H1 (cell line): ENCODE data around the gene RERE. TPM values are rescaled to one million over a fixed set of nuclear protein-coding genes. Genes with fewer than 3 reads are reported as not detected.

Source experiments
- CTCF ChIA-PET: fragments of 300-600 bp; sonication (Branson Sonifier 250); formaldehyde crosslinking; loops from one replicate; lab custom pipeline; 2021; ENCODE audit not compliant: partially characterized antibody; lab: Charles Lee
- POLR2A ChIA-PET: fragments of 300-600 bp; sonication (Branson Sonifier 250); formaldehyde crosslinking; loops from one replicate; lab custom pipeline; 2021; ENCODE audit warnings: inconsistent platforms; ENCODE audit not compliant: partially characterized antibody; lab: Charles Lee
- DNase-seq, 2 experiments: peaks; one replicate each; pipeline versions ENCODE4 v3.0.0 to v3.0.0-alpha.2; 2010 to 2022; ENCODE audit warnings: low spot score in 2 of 2, low read depth in 1 of 2, mixed read lengths in 1 of 2
- FAIRE-seq: peaks from 2 replicates; lab custom pipeline; 2011; peaks lifted over from hg19 to GRCh38; lab: Jason Lieb, UNC
- H2AFZ ChIP-seq: 2 replicates; pipeline ENCODE4 v1.8.1; 2012; ENCODE audit warnings: low read length, inconsistent platforms
- H2AK5ac ChIP-seq: 2 replicates; pipeline ENCODE4 v1.6.1; 2013; ENCODE audit warnings: low read depth, low read length
- H2BK120ac ChIP-seq: replicated peaks from 2 replicates; pipeline ENCODE3; 2013; ENCODE audit warnings: low read depth, low read length, inconsistent platforms
- H2BK12ac ChIP-seq: 2 replicates; pipeline ENCODE4 v1.6.1; 2013; ENCODE audit warnings: low read depth, low read length
- H2BK15ac ChIP-seq: 2 replicates; pipeline ENCODE4 v1.6.1; 2013; ENCODE audit warnings: low read length
- H2BK20ac ChIP-seq: 2 replicates; pipeline ENCODE4 v1.6.1; 2013; ENCODE audit warnings: low read length
- H2BK5ac ChIP-seq: 2 replicates; pipeline ENCODE4 v1.6.1; 2013; ENCODE audit warnings: low read depth, low read length
- H3K14ac ChIP-seq: 2 replicates; pipeline ENCODE4 v1.6.1; 2013; ENCODE audit warnings: inconsistent platforms; ENCODE audit not compliant: insufficient read length
- H3K18ac ChIP-seq: 2 replicates; pipeline ENCODE4 v1.6.1; 2013; ENCODE audit warnings: low read length; ENCODE audit errors: extremely low read depth
- H3K23ac ChIP-seq: 2 replicates; pipeline ENCODE4 v1.6.1; 2013; ENCODE audit warnings: inconsistent platforms; ENCODE audit not compliant: insufficient read length
- H3K23me2 ChIP-seq: 2 replicates; pipeline ENCODE4 v1.6.1; 2013; ENCODE audit warnings: low read depth, low read length
- H3K27ac ChIP-seq: 2 replicates; pipeline ENCODE4 v1.6.1; 2011; ENCODE audit warnings: low read depth, low read length, inconsistent platforms
- H3K27me3 ChIP-seq, 4 experiments: replicated peaks in 1 of 4; 1 replicate in 1 of 4; 2 replicates in 3 of 4; pipeline versions ENCODE4 v1.6.1 to v1.8.1; 2011 to 2013; ENCODE audit warnings: low read length in 3 of 4, mild to moderate bottlenecking in 3 of 4, inconsistent platforms in 2 of 4, mixed read lengths in 2 of 4, moderate library complexity in 1 of 4; ENCODE audit not compliant: control insufficient read depth in 3 of 4, insufficient read depth in 3 of 4; ENCODE audit errors: extremely low read depth in 1 of 4
- H3K36me3 ChIP-seq, 4 experiments: 2 replicates each; pipeline versions ENCODE4 v1.6.1 to v1.8.1; 2011 to 2013; ENCODE audit warnings: mild to moderate bottlenecking in 4 of 4, low read length in 3 of 4, moderate library complexity in 2 of 4, control low read depth in 1 of 4, inconsistent platforms in 1 of 4; ENCODE audit not compliant: insufficient read depth in 4 of 4, control insufficient read depth in 2 of 4
- H3K4ac ChIP-seq: replicated peaks from 2 replicates; pipeline ENCODE3; 2013; ENCODE audit warnings: low read length, low read depth, mixed read lengths, inconsistent platforms; ENCODE audit not compliant: insufficient read length
- H3K4me1 ChIP-seq, 4 experiments: replicated peaks in 1 of 4; 1 replicate in 1 of 4; 2 replicates in 3 of 4; pipeline versions ENCODE4 v1.6.1 to v1.8.1; 2011 to 2013; ENCODE audit warnings: low read length in 3 of 4, inconsistent platforms in 2 of 4, mixed read lengths in 1 of 4; ENCODE audit not compliant: insufficient read depth in 4 of 4, control insufficient read depth in 3 of 4
- H3K4me2 ChIP-seq, 2 experiments: 2 replicates each; pipeline versions ENCODE4 v1.6.1 to v1.8.1; 2011 to 2013; ENCODE audit warnings: low read depth in 2 of 2, low read length in 2 of 2, control low read depth in 1 of 2, inconsistent platforms in 1 of 2, mild to moderate bottlenecking in 1 of 2; ENCODE audit not compliant: insufficient read depth in 1 of 2
- H3K4me3 ChIP-seq, 4 experiments: fragments of 200-600, 300-600 bp in 1 of 4; sonication (generic), shearing (Covaris generic), sonication (Bioruptor Twin) in 1 of 4; 2 replicates each; pipeline versions ENCODE4 v1.5.1 to v1.8.1; 2011 to 2016; ENCODE audit warnings: low read length in 4 of 4, low read depth in 3 of 4, control low read depth in 2 of 4, inconsistent platforms in 2 of 4, mild to moderate bottlenecking in 2 of 4, mixed read lengths in 1 of 4, moderate library complexity in 1 of 4; ENCODE audit not compliant: insufficient read depth in 2 of 4; ENCODE audit errors: extremely low read depth in 1 of 4
- H3K56ac ChIP-seq: replicated peaks from 2 replicates; pipeline ENCODE3; 2013; ENCODE audit warnings: low read depth, mild to moderate bottlenecking, mixed read lengths, low read length, inconsistent platforms; ENCODE audit not compliant: insufficient read length
- H3K79me1 ChIP-seq: 2 replicates; pipeline ENCODE4 v1.6.1; 2013; ENCODE audit warnings: low read depth, low read length, control low read depth
- H3K79me2 ChIP-seq, 2 experiments: 2 replicates each; pipeline versions ENCODE4 v1.6.1 to v1.8.1; 2012 to 2013; ENCODE audit warnings: low read length in 2 of 2, mild to moderate bottlenecking in 2 of 2, inconsistent platforms in 1 of 2; ENCODE audit not compliant: insufficient read depth in 2 of 2, control insufficient read depth in 1 of 2
- H3K9ac ChIP-seq, 4 experiments: replicated peaks in 1 of 4; 1 replicate in 1 of 4; 2 replicates in 3 of 4; pipeline versions ENCODE4 v1.6.1 to v1.8.1; 2011 to 2013; ENCODE audit warnings: low read depth in 3 of 4, low read length in 3 of 4, control low read depth in 2 of 4, mild to moderate bottlenecking in 2 of 4, moderate library complexity in 2 of 4, inconsistent platforms in 1 of 4; ENCODE audit errors: extremely low read depth in 1 of 4
- H3K9me3 ChIP-seq, 2 experiments: 2 replicates each; pipeline versions ENCODE4 v1.6.1 to v1.8.1; 2012 to 2013; ENCODE audit warnings: mild to moderate bottlenecking in 2 of 2, moderate library complexity in 2 of 2, control low read depth in 1 of 2, inconsistent platforms in 1 of 2, low read depth in 1 of 2, low read length in 1 of 2, mixed read lengths in 1 of 2; ENCODE audit not compliant: insufficient read depth in 2 of 2
- H4K20me1 ChIP-seq, 2 experiments: replicated peaks in 1 of 2; 2 replicates each; pipeline versions ENCODE3 to v1.8.1; 2011 to 2013; ENCODE audit warnings: inconsistent platforms in 2 of 2, low read length in 2 of 2, mild to moderate bottlenecking in 1 of 2; ENCODE audit not compliant: insufficient read depth in 2 of 2, control insufficient read depth in 1 of 2
- H4K5ac ChIP-seq: 2 replicates; pipeline ENCODE4 v1.6.1; 2013; ENCODE audit warnings: low read length, low read depth, mixed read lengths, inconsistent platforms; ENCODE audit not compliant: insufficient read length
- H4K8ac ChIP-seq: 2 replicates; pipeline ENCODE4 v1.8.0; 2013; ENCODE audit warnings: mild to moderate bottlenecking, moderate library complexity, low read length, inconsistent platforms; ENCODE audit not compliant: insufficient read depth; ENCODE audit errors: extremely low read depth
- H4K91ac ChIP-seq: replicated peaks from 2 replicates; pipeline ENCODE3; 2013; ENCODE audit warnings: low read length, mixed read lengths, inconsistent platforms; ENCODE audit not compliant: insufficient read length
- POLR2AphosphoS5 ChIP-seq: IDR thresholded peaks from 2 replicates; pipeline ENCODE4 v1.6.1; 2011; ENCODE audit warnings: low read depth, low read length
- ZNF274 ChIP-seq: IDR thresholded peaks from 2 replicates; pipeline ENCODE4 v1.7.0; 2012; ENCODE audit warnings: low read length, borderline replicate concordance; ENCODE audit errors: extremely low read depth
- WGBS, 2 experiments: shearing (Covaris generic) in 1 of 2; methylation state at CpG; one replicate each; pipeline versions ENCODE4 v1.1.6 to v1.1.7; 2013 to 2015; ENCODE audit warnings: low lambda C conversion rate in 2 of 2, mixed read lengths in 2 of 2, inconsistent platforms in 1 of 2, low coverage in 1 of 2, missing lambda C conversion rate in 1 of 2; ENCODE audit not compliant: insufficient replicate concordance in 2 of 2, insufficient coverage in 1 of 2, insufficient read length in 1 of 2; ENCODE audit errors: extremely low coverage in 1 of 2, missing lambda C conversion rate in 1 of 2; 5-methylcytosine and 5-hydroxymethylcytosine counted together
- polyA plus RNA-seq, 7 experiments: library from polyadenylated mRNA; depleted of rRNA in 3 of 7; stranded (reverse) in 5 of 7; unstranded in 2 of 7; fragments of >200 nt in 5 of 7; fragments of 200-250 nt in 2 of 7; gene quantifications; 1 replicate in 5 of 7; 2 replicates in 1 of 7; 4 replicates in 1 of 7; pipeline versions ENCODE4 v1.2.1 to v1.2.3, GENCODE V29; 2011 to 2013; ENCODE audit warnings: missing spikeins in 2 of 7, mixed read lengths in 2 of 7
- total RNA-seq: library from RNA; stranded (reverse); fragmentation: NEBNext Ultra II Directional; extraction: Animal tissue kit (Norgen Biotek cat#: 25700); gene quantifications from 2 replicates; pipeline ENCODE4 v1.2.1, GENCODE V29; 2021

Gene RERE
- total and polyA plus RNA-seq, 2 of the 8 experiments (the other 6 are each of a cell fraction or from before 2014, with no cell fraction given), result 15.3 to 142 TPM

DNA sequence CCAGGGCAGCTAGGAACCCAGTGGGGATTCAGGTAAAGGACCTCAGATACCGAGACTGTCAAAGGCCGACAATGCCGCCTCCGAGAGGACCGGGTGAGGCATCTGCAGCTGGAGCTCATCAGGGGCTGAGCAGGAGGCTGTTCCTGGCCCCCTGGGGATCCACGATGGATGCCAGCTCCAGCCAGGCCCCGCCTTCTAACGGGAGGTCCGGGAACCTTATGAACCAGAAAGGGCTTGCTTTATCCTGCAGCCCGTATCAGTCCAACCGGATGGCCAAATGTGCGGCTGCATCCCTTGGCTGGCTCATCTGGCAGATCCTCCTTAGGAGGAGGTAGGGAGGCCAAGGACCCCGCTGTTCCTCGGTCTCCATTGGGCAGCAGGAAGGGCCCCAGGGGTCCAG, 467.5 kb downstream of the RERE start:
- H3K9ac ChIP-seq, result no peak overlapping the region
- peaks cover 1% of the 10 kb centered on the region; the same call in 1 of the 2 replicates for H3K23me2 ChIP-seq
- DNase-seq (peak in 1 of 2 experiments; percentile 59), FAIRE-seq (no peak)
- H2AFZ ChIP-seq, result no peak overlapping the region
- no peaks in the 10 kb centered on the region for H3K9me3 ChIP-seq
- peaks cover 2% of the 10 kb centered on the region in 2 experiments for H4K20me1 ChIP-seq
- H2BK20ac ChIP-seq, result no peak overlapping the region
- no peak overlapping the region for H4K5ac ChIP-seq
- peak overlapping the region; percentile 81; the same call in 1 of the 2 replicates for H2BK15ac ChIP-seq
- H3K36me3 ChIP-seq, result peaks cover 0 to 14% (median 1%) of the 10 kb centered on the region in 4 experiments; a peak in 6 of 8 replicates
- ChIA-PET CTCF (interaction anchor here (0.7 to 7.6 kb wide), 28 partner anchors 7 to 670 kb away, joined by 3 to 73 read pairs (median 5); partner anchors contain the start of gene SLC45A1), POLR2A (interaction anchor here (0.7 to 2.2 kb wide), 7 partner anchors 9 to 472 kb away, joined by 3 to 7 read pairs (median 3); no protein-coding TSS in a partner anchor)
- H3K4me3 ChIP-seq, result no peak overlapping the region
- no peak overlapping the region for H3K18ac ChIP-seq
- H4K8ac ChIP-seq, result no peak overlapping the region
- no peaks in the 10 kb centered on the region for H3K27me3 ChIP-seq
- no peak overlapping the region for H3K4me2 ChIP-seq
- no peak overlapping the region for H3K56ac ChIP-seq
- H3K79me2 ChIP-seq, result no peaks in the 10 kb centered on the region
- H4K91ac ChIP-seq, result no peak overlapping the region
- H3K79me1 ChIP-seq, result no peaks in the 10 kb centered on the region
- H3K27ac ChIP-seq, result no peak overlapping the region
- H3K4me1 ChIP-seq, result peaks cover 0 to 11% (median 3%) of the 10 kb centered on the region in 4 experiments; a peak in 5 of 7 replicates
- TF ChIP-seq POLR2AphosphoS5 (peak; percentile 62), ZNF274 (no peak)
- no peak overlapping the region for H2BK120ac ChIP-seq
- no peak overlapping the region for H2BK5ac ChIP-seq
- H3K14ac ChIP-seq, result no peak overlapping the region
- H3K23ac ChIP-seq, result no peak overlapping the region
- 88% methylated on average over 14 of the region's 14 CpGs; no CpG with 5 or more reads in 1 of the 2 experiments for WGBS, 2 experiments
- H2AK5ac ChIP-seq, result no peak overlapping the region
- no peak overlapping the region for H3K4ac ChIP-seq
- H2BK12ac ChIP-seq, result no peak overlapping the region
